Dendritic cell treated with granulocyte-macrophage colony-stimulating factor and Interleukin-4, amounts not matched to agents 40 ng/mL and 50 ng/mL, for 4 days (primary cell): ENCODE results near the gene DYSF.

Experiments used
- H3K27ac Mint-ChIP-seq: one replicate; pipeline ENCODE4 v1.8.0; 2022; ENCODE audit warnings: mild to moderate bottlenecking, mixed read lengths
- H3K27me3 Mint-ChIP-seq: one replicate; pipeline ENCODE4 v1.8.0; 2022; ENCODE audit warnings: mild to moderate bottlenecking, mixed read lengths
- H3K36me3 Mint-ChIP-seq: one replicate; pipeline ENCODE4 v1.8.0; 2022; ENCODE audit warnings: low read depth, mixed read lengths
- H3K4me1 Mint-ChIP-seq: one replicate; pipeline ENCODE4 v1.8.0; 2022; ENCODE audit warnings: low read depth, mixed read lengths
- H3K4me3 Mint-ChIP-seq: one replicate; pipeline ENCODE4 v1.8.0; 2022; ENCODE audit warnings: mild to moderate bottlenecking, moderate library complexity, mixed read lengths
- H3K9me3 Mint-ChIP-seq: one replicate; pipeline ENCODE4 v1.8.0; 2022; ENCODE audit warnings: mixed read lengths
- intact Hi-C: fragments of 100-400 bp; cut with micrococcal nuclease; formaldehyde crosslinking; loops from one replicate; pipeline ENCODE4 v1.15.0; 2022

The DYSF gene

DNA sequence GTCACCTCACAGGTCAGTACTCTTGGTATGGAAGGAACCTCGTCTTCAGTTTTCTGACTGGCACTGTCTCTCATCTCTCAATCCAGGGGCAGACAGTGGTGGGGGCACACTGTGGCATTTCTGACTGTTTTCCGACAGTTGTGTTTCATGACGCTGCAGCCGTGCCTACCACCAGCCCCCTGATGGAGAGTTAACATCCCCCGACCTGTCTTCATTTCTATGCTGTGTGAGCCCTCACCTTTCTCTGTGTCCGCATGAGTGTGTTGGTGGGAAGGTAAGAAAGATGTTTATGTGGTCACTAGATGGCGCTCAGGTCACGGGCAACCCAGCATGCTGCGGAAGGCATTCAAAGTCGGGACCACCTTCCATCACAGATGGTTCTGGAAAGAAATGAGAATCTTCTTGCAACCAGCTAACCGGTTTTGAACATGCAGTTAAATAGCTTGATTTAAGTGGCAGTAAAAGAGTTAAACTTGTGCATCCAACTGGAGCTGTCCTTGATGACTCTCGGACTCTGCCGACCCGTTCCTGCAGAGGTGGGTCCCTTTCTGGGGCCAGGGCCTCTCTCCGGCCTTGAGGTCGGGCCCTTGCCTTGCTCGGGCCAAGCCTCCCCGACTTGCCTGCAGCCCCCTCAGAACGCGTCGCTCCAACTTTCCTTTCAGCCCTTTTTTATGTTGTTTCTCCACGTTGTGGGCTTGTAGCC lies 92.4 kb downstream of the DYSF start:
- Mint-ChIP-seq H3K4me1 (peaks cover 18% of the 10 kb centered on the region), H3K27me3 (peaks cover 6% of the 10 kb centered on the region), H3K9me3 (no peaks in the 10 kb centered on the region), H3K4me3 (no peak overlapping the region), H3K36me3 (peaks cover 85% of the 10 kb centered on the region), H3K27ac (peak overlapping the region; percentile 54)
- intact Hi-C loops, result loop anchor here (5.0 kb wide), 1 partner anchor 602 kb away; the partner anchor contains the start of gene CYP26B1

DNA sequence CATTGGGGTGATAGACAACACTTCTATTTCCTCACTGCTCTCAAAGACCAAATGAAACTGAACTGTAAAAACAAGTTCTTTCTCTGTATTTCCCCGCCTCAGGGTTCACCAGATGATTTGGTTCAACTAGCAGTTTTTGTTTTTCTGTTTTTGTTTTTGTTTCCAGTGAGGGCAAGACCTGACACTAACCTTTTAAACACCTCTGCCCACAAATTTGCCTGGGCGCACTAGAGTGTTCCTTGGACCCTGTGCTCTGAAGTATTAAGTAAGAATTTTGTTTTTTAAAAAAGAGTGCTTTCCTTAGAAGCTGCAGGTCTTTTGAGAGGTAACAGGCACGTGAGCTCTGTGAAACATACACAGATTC lies 92.9 kb downstream of the DYSF start:
- Mint-ChIP-seq H3K4me3 (no peak overlapping the region), H3K27ac (no peak overlapping the region), H3K27me3 (peaks cover 6% of the 10 kb centered on the region), H3K4me1 (peaks cover 18% of the 10 kb centered on the region), H3K9me3 (no peaks in the 10 kb centered on the region), H3K36me3 (peaks cover 91% of the 10 kb centered on the region)
- intact Hi-C loops, result loop anchor here (5.0 kb wide), 1 partner anchor 601 kb away; the partner anchor contains the start of gene CYP26B1

GRCh38 chr2:71546777-71547281 lies 93.5 kb downstream of the DYSF start:
- Mint-ChIP-seq H3K4me3 (no peak overlapping the region), H3K27me3 (peaks cover 6% of the 10 kb centered on the region), H3K9me3 (no peaks in the 10 kb centered on the region), H3K36me3 (peaks cover 94% of the 10 kb centered on the region), H3K27ac (no peak overlapping the region), H3K4me1 (peaks cover 18% of the 10 kb centered on the region)
- intact Hi-C loops, result loop anchor here (5.0 kb wide), 1 partner anchor 600 kb away; the partner anchor contains the start of gene CYP26B1

GRCh38 chr2:71547616-71548285 lies 94.4 kb downstream of the DYSF start:
- Mint-ChIP-seq H3K27ac (no peak overlapping the region), H3K27me3 (peaks cover 6% of the 10 kb centered on the region), H3K4me3 (no peak overlapping the region), H3K9me3 (no peaks in the 10 kb centered on the region), H3K36me3 (peaks cover 92% of the 10 kb centered on the region), H3K4me1 (peaks cover 18% of the 10 kb centered on the region)
- intact Hi-C loops, result loop anchor here (2.0 to 5.0 kb wide), 2 partner anchors 251 to 600 kb away; partner anchors contain the start of gene CYP26B1

DNA sequence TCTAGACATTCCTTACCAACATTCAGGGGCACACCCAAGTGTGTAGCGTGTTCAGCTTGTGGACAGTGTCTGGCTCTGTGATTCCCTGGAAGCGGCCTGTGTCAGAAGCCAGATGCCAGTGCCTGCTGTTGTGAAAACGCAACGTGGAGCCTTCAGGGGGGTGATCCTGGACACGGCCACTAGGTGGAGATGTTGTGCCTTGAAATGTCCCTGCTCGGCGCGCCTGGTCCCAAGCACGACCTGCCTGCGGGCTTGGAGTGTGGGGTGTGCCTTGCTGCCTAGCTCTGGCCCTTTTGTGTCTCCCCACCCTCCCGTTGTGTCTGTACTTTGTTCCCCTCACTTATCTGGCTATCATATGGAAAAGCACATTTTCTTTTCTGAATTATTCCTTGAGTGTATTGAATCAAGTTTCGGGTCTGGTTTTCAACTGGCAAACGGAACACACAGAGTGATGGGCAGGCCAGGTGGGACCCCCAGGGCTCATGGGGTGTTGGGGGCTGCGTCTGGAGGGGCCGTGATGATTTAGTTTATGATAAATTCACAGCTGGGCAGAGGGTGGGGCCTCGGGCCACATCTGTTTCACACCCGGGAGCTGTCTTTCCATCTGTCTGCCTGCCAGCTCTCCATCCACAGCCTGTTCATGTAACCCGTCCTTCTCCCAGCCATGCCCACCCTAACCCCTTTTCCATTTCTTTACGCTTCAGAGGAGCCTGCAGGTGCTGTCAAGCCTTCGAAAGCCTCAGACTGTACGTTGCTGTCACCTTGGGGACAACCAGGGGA lies 95.5 kb downstream of the DYSF start:
- Mint-ChIP-seq H3K36me3 (peaks cover 92% of the 10 kb centered on the region), H3K9me3 (no peaks in the 10 kb centered on the region)
- intact Hi-C loops, result loop anchor here (2.0 to 5.0 kb wide), 2 partner anchors 250 to 598 kb away; partner anchors contain the start of gene CYP26B1

DNA sequence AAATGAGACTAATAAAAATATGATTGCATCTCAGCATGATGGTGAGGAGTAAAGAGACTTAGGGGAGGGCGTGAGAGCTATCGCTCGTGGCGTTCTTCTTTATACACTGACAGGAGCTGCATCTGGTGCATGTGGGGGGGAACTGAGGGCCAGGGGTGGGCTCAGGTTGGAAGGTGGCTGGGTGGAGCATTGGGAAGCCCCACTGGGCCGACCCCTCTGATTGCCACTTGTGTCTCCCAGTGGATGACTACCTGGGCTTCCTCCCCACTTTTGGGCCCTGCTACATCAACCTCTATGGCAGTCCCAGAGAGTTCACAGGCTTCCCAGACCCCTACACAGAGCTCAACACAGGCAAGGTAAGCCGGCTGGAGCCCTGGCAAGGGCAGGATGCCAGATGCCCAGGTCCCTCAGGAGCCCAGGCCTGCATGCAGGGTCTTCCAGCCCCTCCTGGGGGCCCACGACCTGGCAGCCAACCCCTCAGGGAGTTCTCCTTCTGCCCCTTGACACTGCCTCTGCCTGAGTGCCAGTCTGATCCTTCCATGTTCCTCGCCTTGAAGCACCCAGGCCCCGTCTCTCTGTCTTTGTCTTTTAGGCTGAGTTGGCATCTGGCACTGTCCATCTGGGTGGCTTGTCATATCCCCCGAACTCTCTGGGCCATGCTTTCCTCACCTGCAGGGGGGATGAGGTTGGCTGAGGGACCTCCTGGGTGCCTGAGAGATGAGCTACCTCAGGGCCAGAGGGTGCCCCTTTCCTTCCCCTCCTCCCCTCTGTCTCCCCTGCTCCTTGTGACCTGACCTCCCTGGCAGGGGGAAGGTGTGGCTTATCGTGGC lies 97.7 kb downstream of the DYSF start:
- H3K4me3 Mint-ChIP-seq, result no peak overlapping the region
- H3K9me3 Mint-ChIP-seq, result no peaks in the 10 kb centered on the region
- no peaks in the 10 kb centered on the region for H3K4me1 Mint-ChIP-seq
- intact Hi-C loops, result no loop called here
- H3K27ac Mint-ChIP-seq, result no peak overlapping the region
- peaks cover 97% of the 10 kb centered on the region for H3K36me3 Mint-ChIP-seq
- H3K27me3 Mint-ChIP-seq, result peaks cover 2% of the 10 kb centered on the region

More for the DNA sequence above, 95.5 kb downstream of the DYSF start:
- Mint-ChIP-seq H3K4me3 (no peak overlapping the region), H3K4me1 (peaks cover 16% of the 10 kb centered on the region), H3K27ac (no peak overlapping the region), H3K27me3 (peaks cover 6% of the 10 kb centered on the region)

DNA sequence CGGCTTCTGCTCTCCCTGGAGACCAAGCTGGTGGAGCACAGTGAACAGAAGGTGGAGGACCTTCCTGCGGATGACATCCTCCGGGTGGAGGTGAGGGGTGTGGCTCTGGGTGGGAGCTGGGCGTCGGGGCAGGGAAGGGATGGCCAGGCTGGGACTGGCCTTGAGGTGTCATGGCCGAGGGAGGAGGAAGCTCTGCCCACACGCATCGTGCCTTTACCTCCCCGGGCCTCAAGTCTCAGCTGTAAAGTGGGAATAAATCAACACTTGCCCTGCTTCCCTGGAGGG lies 98.2 kb downstream of the DYSF start:
- H3K9me3 Mint-ChIP-seq, result no peaks in the 10 kb centered on the region
- no peak overlapping the region for H3K27ac Mint-ChIP-seq
- H3K4me3 Mint-ChIP-seq, result no peak overlapping the region
- intact Hi-C loops, result no loop called here
- H3K27me3 Mint-ChIP-seq, result no peaks in the 10 kb centered on the region
- H3K36me3 Mint-ChIP-seq, result peaks cover 99% of the 10 kb centered on the region
- no peaks in the 10 kb centered on the region for H3K4me1 Mint-ChIP-seq

- H3K9me3 Mint-ChIP-seq, result no peaks in the 10 kb centered on the region
- H3K36me3 Mint-ChIP-seq, result peaks cover 99% of the 10 kb centered on the region
- H3K27me3 Mint-ChIP-seq, result no peaks in the 10 kb centered on the region
- no peak overlapping the region for H3K4me3 Mint-ChIP-seq
- no peak overlapping the region for H3K27ac Mint-ChIP-seq
- H3K4me1 Mint-ChIP-seq, result no peaks in the 10 kb centered on the region
- intact Hi-C loops, result no loop called here
Observed at GRCh38 chr2:71552356-71552755, 99.0 kb downstream of the DYSF start.

DNA sequence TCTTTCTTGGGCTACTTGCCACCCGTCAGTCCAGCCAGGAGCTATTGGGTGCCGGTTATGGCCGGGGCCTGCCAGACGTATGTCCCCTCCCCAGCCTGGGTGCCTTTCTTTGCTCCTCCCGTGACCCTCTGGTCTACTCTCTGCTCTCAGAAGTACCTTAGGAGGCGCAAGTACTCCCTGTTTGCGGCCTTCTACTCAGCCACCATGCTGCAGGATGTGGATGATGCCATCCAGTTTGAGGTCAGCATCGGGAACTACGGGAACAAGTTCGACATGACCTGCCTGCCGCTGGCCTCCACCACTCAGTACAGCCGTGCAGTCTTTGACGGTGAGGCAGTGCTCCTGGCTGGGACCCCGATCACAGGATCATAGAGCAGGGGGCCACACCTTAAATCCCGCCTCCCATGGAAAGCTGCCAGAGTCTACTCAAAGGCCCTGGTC lies 99.5 kb downstream of the DYSF start:
- intact Hi-C loops, result no loop called here
- H3K9me3 Mint-ChIP-seq, result no peaks in the 10 kb centered on the region
- H3K4me1 Mint-ChIP-seq, result no peaks in the 10 kb centered on the region
- no peaks in the 10 kb centered on the region for H3K27me3 Mint-ChIP-seq
- peaks cover 99% of the 10 kb centered on the region for H3K36me3 Mint-ChIP-seq
- no peak overlapping the region for H3K27ac Mint-ChIP-seq
- no peak overlapping the region for H3K4me3 Mint-ChIP-seq

DNA sequence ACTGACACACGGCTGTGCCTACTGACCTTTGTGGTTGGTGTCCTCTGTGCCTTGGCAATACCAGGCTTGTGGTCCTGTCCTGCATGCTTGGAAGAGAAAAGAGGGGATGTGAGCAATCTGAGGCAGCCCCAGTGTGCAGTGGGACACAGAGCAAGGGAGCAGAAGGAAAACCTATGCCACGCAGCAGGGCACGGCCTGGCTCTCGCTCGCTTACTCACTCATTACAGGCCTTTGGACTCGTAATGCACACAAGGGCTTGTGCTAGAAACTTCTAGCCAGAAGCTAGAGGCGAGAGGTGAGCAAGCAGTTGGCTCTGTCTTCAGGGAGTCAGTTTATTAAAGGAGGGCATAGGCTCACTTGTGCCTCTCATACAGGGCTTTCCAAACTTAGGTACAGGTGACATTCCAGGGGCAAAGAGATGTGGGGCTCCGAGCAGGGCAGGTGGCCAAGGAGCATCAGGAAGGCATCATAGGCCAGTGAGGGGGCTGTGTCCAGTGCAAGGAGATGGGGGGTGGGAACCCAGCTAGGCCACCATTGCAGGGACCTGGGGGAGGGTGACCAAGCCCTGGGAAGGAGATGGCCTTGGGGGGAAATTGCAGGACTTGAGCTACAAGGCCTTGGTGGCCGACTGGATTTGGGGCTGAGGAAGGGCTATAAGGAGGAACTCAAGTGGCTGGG lies 100.8 kb downstream of the DYSF start:
- Mint-ChIP-seq H3K9me3 (no peaks in the 10 kb centered on the region), H3K27ac (no peak overlapping the region), H3K4me3 (no peak overlapping the region), H3K4me1 (no peaks in the 10 kb centered on the region), H3K27me3 (no peaks in the 10 kb centered on the region), H3K36me3 (peaks cover 99% of the 10 kb centered on the region)
- intact Hi-C loops, result no loop called here

DNA sequence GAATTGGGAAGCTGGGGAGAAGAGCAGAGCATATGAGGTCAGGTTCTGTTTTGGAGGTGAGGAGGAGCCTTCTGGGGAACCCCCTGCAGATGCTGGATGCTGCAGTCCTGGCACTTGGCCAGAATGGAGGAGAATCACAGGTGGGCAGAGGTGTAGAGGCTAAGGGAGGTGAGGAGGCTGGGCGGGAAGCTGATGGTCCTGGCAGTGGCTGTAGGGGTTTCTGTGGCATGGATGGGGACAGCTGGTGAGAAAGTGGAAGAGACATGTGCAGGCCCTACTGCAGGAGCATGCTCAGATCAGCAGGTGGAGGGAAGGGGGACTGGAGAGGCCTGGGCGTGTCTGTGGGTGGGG lies 101.3 kb downstream of the DYSF start:
- intact Hi-C loops, result no loop called here
- no peaks in the 10 kb centered on the region for H3K27me3 Mint-ChIP-seq
- H3K4me1 Mint-ChIP-seq, result no peaks in the 10 kb centered on the region
- H3K36me3 Mint-ChIP-seq, result peaks cover 99% of the 10 kb centered on the region
- H3K27ac Mint-ChIP-seq, result no peak overlapping the region
- no peak overlapping the region for H3K4me3 Mint-ChIP-seq
- no peaks in the 10 kb centered on the region for H3K9me3 Mint-ChIP-seq

GRCh38 chr2:71555798-71556454 lies 102.6 kb downstream of the DYSF start:
- Mint-ChIP-seq H3K27me3 (no peaks in the 10 kb centered on the region), H3K27ac (no peak overlapping the region), H3K9me3 (no peaks in the 10 kb centered on the region), H3K4me1 (no peaks in the 10 kb centered on the region), H3K36me3 (peaks cover 98% of the 10 kb centered on the region), H3K4me3 (no peak overlapping the region)
- intact Hi-C loops, result no loop called here
